Panc1 (cell line): ENCODE measurements around the gene CREB5.

ENCODE experiments used
- CTCF ChIP-seq: fragments of 450-650 bp; IDR thresholded peaks from 2 replicates; pipeline ENCODE4 v1.5.1; 2017; ENCODE audit warnings: mild to moderate bottlenecking
- POLR2AphosphoS5 ChIP-seq: IDR thresholded peaks from 2 replicates; pipeline ENCODE4 v1.6.1; 2012; ENCODE audit warnings: mild to moderate bottlenecking, low read depth, low read length, moderate library complexity
- REST ChIP-seq, 2 experiments: IDR thresholded peaks; 2 replicates each; pipeline ENCODE4 v1.6.1; 2011 to 2012; ENCODE audit warnings: low read depth in 2 of 2, control low read depth in 1 of 2, low read length in 1 of 2, mild to moderate bottlenecking in 1 of 2, moderate library complexity in 1 of 2; ENCODE audit not compliant: insufficient read depth in 1 of 2
- SIN3A ChIP-seq: IDR thresholded peaks from 2 replicates; pipeline ENCODE4 v1.6.1; 2012; ENCODE audit warnings: low read depth, mild to moderate bottlenecking, low read length, moderate library complexity, borderline replicate concordance; ENCODE audit not compliant: insufficient read depth
- TCF7L2 ChIP-seq: IDR thresholded peaks from 2 replicates; pipeline ENCODE4 v1.6.1; 2011; ENCODE audit warnings: mild to moderate bottlenecking, low read depth, low read length, inconsistent platforms

- no peak for TF ChIP-seq CTCF
- no peak for TF ChIP-seq POLR2AphosphoS5
- TF ChIP-seq TCF7L2: no peak
- no peak for TF ChIP-seq REST (IDR thresholded peaks at IDR 0.05; ENCODE audit: insufficient read depth in 1 of 2, low read depth in 2 of 2, low read length in 1 of 2)
- no peak for TF ChIP-seq SIN3A
Observed at GRCh38 chr7:28768577-28769147, 356.3 kb downstream of the CREB5 start.
